Erythroblast (primary cell): ENCODE results near the gene TNFAIP8L1.

Experiments
- GATA1 ChIP-seq: IDR thresholded peaks from 2 replicates; pipeline ENCODE4 v1.6.1; 2011; ENCODE audit warnings: low read depth, mild to moderate bottlenecking, control low read depth, low read length, moderate library complexity
- POLR2A ChIP-seq: IDR thresholded peaks from 2 replicates; pipeline ENCODE4 v1.6.1; 2011; ENCODE audit warnings: mild to moderate bottlenecking, low read length

GRCh38 chr19:4687396-4687795 is 48.1 kb downstream of the TNFAIP8L1 start:
- TF ChIP-seq POLR2A = no peak
- TF ChIP-seq GATA1 = no peak
